Testis (tissue), 3 donors: Measurements from ENCODE around the gene BCL2L15. TPM values are rescaled to one million over a fixed set of nuclear protein-coding genes. Genes with fewer than 3 reads are reported as not detected.

Experiments used
- DNase-seq: peaks from one replicate; pipeline ENCODE4 v3.0.0-alpha.2; 2019
- H3K27ac ChIP-seq, 2 donors: fragments of 200-600 bp; sonication (generic); one replicate each; pipeline ENCODE4 v1.5.1; 2019
- H3K27me3 ChIP-seq: fragments of 200-600 bp; sonication (generic); one replicate; pipeline ENCODE4 v1.5.1; 2019
- H3K36me3 ChIP-seq: fragments of 200-600 bp; sonication (generic); one replicate; pipeline ENCODE4 v1.5.1; 2017; ENCODE audit warnings: low read depth; ENCODE audit errors: missing control alignments
- H3K4me1 ChIP-seq: fragments of 200-600 bp; sonication (generic); one replicate; pipeline ENCODE4 v1.5.1; 2019
- H3K4me3 ChIP-seq, 2 donors: fragments of 200-600 bp; sonication (generic); one replicate each; pipeline ENCODE4 v1.5.1; 2017 to 2019
- H3K9me3 ChIP-seq: fragments of 200-600 bp; sonication (generic); one replicate; pipeline ENCODE4 v1.5.1; 2017
- POLR2A ChIP-seq: fragments of 450-650 bp; IDR thresholded peaks from one replicate; pipeline ENCODE4 v1.6.1; 2017; ENCODE audit warnings: antibody characterized with exemption, mild to moderate bottlenecking, moderate library complexity
- WGBS, 2 donors: methylation state at CpG; one replicate each; pipeline ENCODE4 v1.1.5; 2018; 5-methylcytosine and 5-hydroxymethylcytosine counted together
- intact Hi-C: fragments of 100-400 bp; cut with DNase I; formaldehyde crosslinking; loops from one replicate; pipeline ENCODE4 v1.15.1; 2023; ENCODE audit warnings: low total_unique reads
- polyA plus RNA-seq: library from polyadenylated mRNA; stranded (reverse); fragments of 350-450 nt; fragmentation: Illumina TruSeq; extraction: RNeasy Lipid Tissue Mini Kit (QIAGEN cat#74804); gene quantifications from one replicate; pipeline ENCODE4 v1.2.3, GENCODE V29; 2014; ENCODE audit warnings: low read depth, low replicate concordance; ENCODE audit not compliant: insufficient read depth
- total RNA-seq, 2 donors: library from RNA; depleted of rRNA; stranded (reverse); fragments of >200 nt; gene quantifications; one replicate each; pipeline ENCODE4 v1.2.3, GENCODE V29; 2016
- TF ChIP-seq, protein P1 (sequence below), 3 experiments: fragments of 450-650 bp in 2 of 3; fragments of 200-600 bp in 1 of 3; sonication (generic) in 1 of 3; IDR thresholded peaks; one replicate each; pipeline ENCODE4 v1.5.1; 2016 to 2019; ENCODE audit warnings: antibody characterized with exemption in 3 of 3, mild to moderate bottlenecking in 2 of 3, moderate library complexity in 1 of 3

Gene BCL2L15
- total and polyA plus RNA-seq, 3 donors from 2014 or later: 0.68 to 2.3 (median 0.87) TPM

GRCh38 chr1:113924473-113924872, 37.1 kb upstream of the BCL2L15 start:
- intact Hi-C loops: no loop called here
- no peak overlapping the region for H3K4me3 ChIP-seq
- H3K4me1 ChIP-seq: no peaks in the 10 kb centered on the region
- TF ChIP-seq, protein P1, sequence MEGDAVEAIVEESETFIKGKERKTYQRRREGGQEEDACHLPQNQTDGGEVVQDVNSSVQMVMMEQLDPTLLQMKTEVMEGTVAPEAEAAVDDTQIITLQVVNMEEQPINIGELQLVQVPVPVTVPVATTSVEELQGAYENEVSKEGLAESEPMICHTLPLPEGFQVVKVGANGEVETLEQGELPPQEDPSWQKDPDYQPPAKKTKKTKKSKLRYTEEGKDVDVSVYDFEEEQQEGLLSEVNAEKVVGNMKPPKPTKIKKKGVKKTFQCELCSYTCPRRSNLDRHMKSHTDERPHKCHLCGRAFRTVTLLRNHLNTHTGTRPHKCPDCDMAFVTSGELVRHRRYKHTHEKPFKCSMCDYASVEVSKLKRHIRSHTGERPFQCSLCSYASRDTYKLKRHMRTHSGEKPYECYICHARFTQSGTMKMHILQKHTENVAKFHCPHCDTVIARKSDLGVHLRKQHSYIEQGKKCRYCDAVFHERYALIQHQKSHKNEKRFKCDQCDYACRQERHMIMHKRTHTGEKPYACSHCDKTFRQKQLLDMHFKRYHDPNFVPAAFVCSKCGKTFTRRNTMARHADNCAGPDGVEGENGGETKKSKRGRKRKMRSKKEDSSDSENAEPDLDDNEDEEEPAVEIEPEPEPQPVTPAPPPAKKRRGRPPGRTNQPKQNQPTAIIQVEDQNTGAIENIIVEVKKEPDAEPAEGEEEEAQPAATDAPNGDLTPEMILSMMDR (IDR thresholded peaks at IDR 0.05): no peak
- no peak for TF ChIP-seq POLR2A
- H3K9me3 ChIP-seq: no peaks in the 10 kb centered on the region
- no peak overlapping the region for H3K27ac ChIP-seq
- 89 to 100% methylated on average over 2 of the region's 2 CpGs for WGBS, 2 donors
- H3K27me3 ChIP-seq: no peaks in the 10 kb centered on the region
- no peak for DNase-seq
- H3K36me3 ChIP-seq: no peaks in the 10 kb centered on the region

- H3K27me3 ChIP-seq: no peaks in the 10 kb centered on the region
- no peak overlapping the region for H3K4me3 ChIP-seq
- WGBS, 2 donors: 93 to 94% methylated on average over 4 of the region's 4 CpGs
- H3K9me3 ChIP-seq: no peaks in the 10 kb centered on the region
- TF ChIP-seq, protein P1 (IDR thresholded peaks at IDR 0.05): no peak
- no peak for TF ChIP-seq POLR2A
- no peaks in the 10 kb centered on the region for H3K4me1 ChIP-seq
- no peak overlapping the region for H3K27ac ChIP-seq
- intact Hi-C loops: no loop called here
- no peaks in the 10 kb centered on the region for H3K36me3 ChIP-seq
- no peak for DNase-seq
Measured at GRCh38 chr1:113922957-113923356, 35.6 kb upstream of the BCL2L15 start.

DNA sequence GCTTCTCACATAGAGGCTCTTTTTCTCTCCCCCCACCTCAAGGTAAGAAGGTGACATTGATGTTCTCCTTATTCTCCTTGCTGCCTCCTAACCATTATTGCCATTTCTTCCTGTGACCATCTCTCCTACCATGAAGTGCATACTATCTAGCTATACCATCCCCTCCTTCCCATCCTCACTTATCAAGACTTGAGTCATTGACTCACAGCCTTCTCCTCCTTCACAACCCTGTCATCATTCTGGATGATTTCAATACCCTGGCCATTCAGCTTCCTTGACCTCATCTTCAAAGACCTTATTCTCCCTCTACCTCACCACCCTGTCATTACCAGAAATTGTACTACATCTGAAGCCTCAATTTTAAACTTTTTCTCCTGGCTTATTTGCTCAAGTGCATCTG, 30.9 kb upstream of the BCL2L15 start:
- intact Hi-C loops: no loop called here
- no peak for DNase-seq
- H3K27me3 ChIP-seq: no peaks in the 10 kb centered on the region
- no peaks in the 10 kb centered on the region for H3K9me3 ChIP-seq
- H3K4me3 ChIP-seq: no peak overlapping the region
- no peaks in the 10 kb centered on the region for H3K4me1 ChIP-seq
- no peak for TF ChIP-seq POLR2A
- TF ChIP-seq, protein P1 (IDR thresholded peaks at IDR 0.05): no peak
- H3K36me3 ChIP-seq: no peaks in the 10 kb centered on the region
- H3K27ac ChIP-seq: no peak overlapping the region

GRCh38 chr1:113917400-113918082, 30.2 kb upstream of the BCL2L15 start:
- Histone ChIP-seq H3K27me3 (no peaks in the 10 kb centered on the region), H3K27ac (no peak overlapping the region), H3K4me3 (no peak overlapping the region), H3K4me1 (no peaks in the 10 kb centered on the region), H3K9me3 (no peaks in the 10 kb centered on the region), H3K36me3 (no peaks in the 10 kb centered on the region)
- DNase-seq: no peak
- TF ChIP-seq, protein P1 (IDR thresholded peaks at IDR 0.05): no peak
- TF ChIP-seq POLR2A: no peak
- intact Hi-C loops: no loop called here
- WGBS, 2 donors: 90 to 96% methylated on average over 2 of the region's 2 CpGs

DNA sequence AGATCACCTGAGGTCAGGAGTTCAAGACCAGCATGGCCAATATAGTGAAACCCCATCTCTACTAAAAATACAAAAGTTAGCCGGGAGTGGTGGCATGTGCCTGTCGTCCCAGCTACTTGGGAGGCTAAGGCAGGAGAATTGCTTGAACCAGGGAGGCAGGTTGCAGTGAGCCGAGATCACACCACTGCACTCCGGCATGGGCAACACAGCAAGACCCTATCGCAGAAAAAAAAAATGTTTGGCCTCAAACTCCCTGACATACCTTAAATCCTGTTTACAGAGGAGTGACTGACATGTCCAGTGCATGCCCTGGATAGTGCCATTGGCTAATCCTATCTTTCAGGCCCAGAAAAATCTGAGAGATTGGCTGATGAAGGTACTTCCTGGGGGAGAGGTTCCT, 29.6 kb upstream of the BCL2L15 start:
- Histone ChIP-seq H3K9me3 (no peaks in the 10 kb centered on the region), H3K27ac (no peak overlapping the region), H3K36me3 (no peaks in the 10 kb centered on the region), H3K4me3 (no peak overlapping the region), H3K4me1 (no peaks in the 10 kb centered on the region), H3K27me3 (no peaks in the 10 kb centered on the region)
- WGBS, 2 donors: 96 to 98% methylated on average over 5 of the region's 5 CpGs
- TF ChIP-seq POLR2A: no peak
- TF ChIP-seq, protein P1 (IDR thresholded peaks at IDR 0.05): no peak
- no peak for DNase-seq
- intact Hi-C loops: no loop called here
